H1 (cell line): ENCODE data around the gene GPA33. TPM values are rescaled to one million over a fixed set of nuclear protein-coding genes. Genes with fewer than 3 reads are reported as not detected.

Experiments
- CTCF ChIA-PET: fragments of 300-600 bp; sonication (Branson Sonifier 250); formaldehyde crosslinking; loops from one replicate; lab custom pipeline; 2021; ENCODE audit not compliant: partially characterized antibody; lab: Charles Lee
- POLR2A ChIA-PET: fragments of 300-600 bp; sonication (Branson Sonifier 250); formaldehyde crosslinking; loops from one replicate; lab custom pipeline; 2021; ENCODE audit warnings: inconsistent platforms; ENCODE audit not compliant: partially characterized antibody; lab: Charles Lee
- DNase-seq, 2 experiments: peaks; one replicate each; pipeline versions ENCODE4 v3.0.0 to v3.0.0-alpha.2; 2010 to 2022; ENCODE audit warnings: low spot score in 2 of 2, low read depth in 1 of 2, mixed read lengths in 1 of 2
- FAIRE-seq: peaks from 2 replicates; lab custom pipeline; 2011; peaks lifted over from hg19 to GRCh38; lab: Jason Lieb, UNC
- H2AFZ ChIP-seq: 2 replicates; pipeline ENCODE4 v1.8.1; 2012; ENCODE audit warnings: low read length, inconsistent platforms
- H2AK5ac ChIP-seq: 2 replicates; pipeline ENCODE4 v1.6.1; 2013; ENCODE audit warnings: low read depth, low read length
- H2BK120ac ChIP-seq: replicated peaks from 2 replicates; pipeline ENCODE3; 2013; ENCODE audit warnings: low read depth, low read length, inconsistent platforms
- H2BK12ac ChIP-seq: 2 replicates; pipeline ENCODE4 v1.6.1; 2013; ENCODE audit warnings: low read depth, low read length
- H2BK15ac ChIP-seq: 2 replicates; pipeline ENCODE4 v1.6.1; 2013; ENCODE audit warnings: low read length
- H2BK20ac ChIP-seq: 2 replicates; pipeline ENCODE4 v1.6.1; 2013; ENCODE audit warnings: low read length
- H2BK5ac ChIP-seq: 2 replicates; pipeline ENCODE4 v1.6.1; 2013; ENCODE audit warnings: low read depth, low read length
- H3K14ac ChIP-seq: 2 replicates; pipeline ENCODE4 v1.6.1; 2013; ENCODE audit warnings: inconsistent platforms; ENCODE audit not compliant: insufficient read length
- H3K18ac ChIP-seq: 2 replicates; pipeline ENCODE4 v1.6.1; 2013; ENCODE audit warnings: low read length; ENCODE audit errors: extremely low read depth
- H3K23ac ChIP-seq: 2 replicates; pipeline ENCODE4 v1.6.1; 2013; ENCODE audit warnings: inconsistent platforms; ENCODE audit not compliant: insufficient read length
- H3K23me2 ChIP-seq: 2 replicates; pipeline ENCODE4 v1.6.1; 2013; ENCODE audit warnings: low read depth, low read length
- H3K27ac ChIP-seq: 2 replicates; pipeline ENCODE4 v1.6.1; 2011; ENCODE audit warnings: low read depth, low read length, inconsistent platforms
- H3K27me3 ChIP-seq, 4 experiments: replicated peaks in 1 of 4; 1 replicate in 1 of 4; 2 replicates in 3 of 4; pipeline versions ENCODE4 v1.6.1 to v1.8.1; 2011 to 2013; ENCODE audit warnings: low read length in 3 of 4, mild to moderate bottlenecking in 3 of 4, inconsistent platforms in 2 of 4, mixed read lengths in 2 of 4, moderate library complexity in 1 of 4; ENCODE audit not compliant: control insufficient read depth in 3 of 4, insufficient read depth in 3 of 4; ENCODE audit errors: extremely low read depth in 1 of 4
- H3K36me3 ChIP-seq, 4 experiments: 2 replicates each; pipeline versions ENCODE4 v1.6.1 to v1.8.1; 2011 to 2013; ENCODE audit warnings: mild to moderate bottlenecking in 4 of 4, low read length in 3 of 4, moderate library complexity in 2 of 4, control low read depth in 1 of 4, inconsistent platforms in 1 of 4; ENCODE audit not compliant: insufficient read depth in 4 of 4, control insufficient read depth in 2 of 4
- H3K4ac ChIP-seq: replicated peaks from 2 replicates; pipeline ENCODE3; 2013; ENCODE audit warnings: low read length, low read depth, mixed read lengths, inconsistent platforms; ENCODE audit not compliant: insufficient read length
- H3K4me1 ChIP-seq, 4 experiments: replicated peaks in 1 of 4; 1 replicate in 1 of 4; 2 replicates in 3 of 4; pipeline versions ENCODE4 v1.6.1 to v1.8.1; 2011 to 2013; ENCODE audit warnings: low read length in 3 of 4, inconsistent platforms in 2 of 4, mixed read lengths in 1 of 4; ENCODE audit not compliant: insufficient read depth in 4 of 4, control insufficient read depth in 3 of 4
- H3K4me2 ChIP-seq, 2 experiments: 2 replicates each; pipeline versions ENCODE4 v1.6.1 to v1.8.1; 2011 to 2013; ENCODE audit warnings: low read depth in 2 of 2, low read length in 2 of 2, control low read depth in 1 of 2, inconsistent platforms in 1 of 2, mild to moderate bottlenecking in 1 of 2; ENCODE audit not compliant: insufficient read depth in 1 of 2
- H3K4me3 ChIP-seq, 4 experiments: fragments of 200-600, 300-600 bp in 1 of 4; sonication (generic), shearing (Covaris generic), sonication (Bioruptor Twin) in 1 of 4; 2 replicates each; pipeline versions ENCODE4 v1.5.1 to v1.8.1; 2011 to 2016; ENCODE audit warnings: low read length in 4 of 4, low read depth in 3 of 4, control low read depth in 2 of 4, inconsistent platforms in 2 of 4, mild to moderate bottlenecking in 2 of 4, mixed read lengths in 1 of 4, moderate library complexity in 1 of 4; ENCODE audit not compliant: insufficient read depth in 2 of 4; ENCODE audit errors: extremely low read depth in 1 of 4
- H3K56ac ChIP-seq: replicated peaks from 2 replicates; pipeline ENCODE3; 2013; ENCODE audit warnings: low read depth, mild to moderate bottlenecking, mixed read lengths, low read length, inconsistent platforms; ENCODE audit not compliant: insufficient read length
- H3K79me1 ChIP-seq: 2 replicates; pipeline ENCODE4 v1.6.1; 2013; ENCODE audit warnings: low read depth, low read length, control low read depth
- H3K79me2 ChIP-seq, 2 experiments: 2 replicates each; pipeline versions ENCODE4 v1.6.1 to v1.8.1; 2012 to 2013; ENCODE audit warnings: low read length in 2 of 2, mild to moderate bottlenecking in 2 of 2, inconsistent platforms in 1 of 2; ENCODE audit not compliant: insufficient read depth in 2 of 2, control insufficient read depth in 1 of 2
- H3K9ac ChIP-seq, 4 experiments: replicated peaks in 1 of 4; 1 replicate in 1 of 4; 2 replicates in 3 of 4; pipeline versions ENCODE4 v1.6.1 to v1.8.1; 2011 to 2013; ENCODE audit warnings: low read depth in 3 of 4, low read length in 3 of 4, control low read depth in 2 of 4, mild to moderate bottlenecking in 2 of 4, moderate library complexity in 2 of 4, inconsistent platforms in 1 of 4; ENCODE audit errors: extremely low read depth in 1 of 4
- H3K9me3 ChIP-seq, 2 experiments: 2 replicates each; pipeline versions ENCODE4 v1.6.1 to v1.8.1; 2012 to 2013; ENCODE audit warnings: mild to moderate bottlenecking in 2 of 2, moderate library complexity in 2 of 2, control low read depth in 1 of 2, inconsistent platforms in 1 of 2, low read depth in 1 of 2, low read length in 1 of 2, mixed read lengths in 1 of 2; ENCODE audit not compliant: insufficient read depth in 2 of 2
- H4K20me1 ChIP-seq, 2 experiments: replicated peaks in 1 of 2; 2 replicates each; pipeline versions ENCODE3 to v1.8.1; 2011 to 2013; ENCODE audit warnings: inconsistent platforms in 2 of 2, low read length in 2 of 2, mild to moderate bottlenecking in 1 of 2; ENCODE audit not compliant: insufficient read depth in 2 of 2, control insufficient read depth in 1 of 2
- H4K5ac ChIP-seq: 2 replicates; pipeline ENCODE4 v1.6.1; 2013; ENCODE audit warnings: low read length, low read depth, mixed read lengths, inconsistent platforms; ENCODE audit not compliant: insufficient read length
- H4K8ac ChIP-seq: 2 replicates; pipeline ENCODE4 v1.8.0; 2013; ENCODE audit warnings: mild to moderate bottlenecking, moderate library complexity, low read length, inconsistent platforms; ENCODE audit not compliant: insufficient read depth; ENCODE audit errors: extremely low read depth
- H4K91ac ChIP-seq: replicated peaks from 2 replicates; pipeline ENCODE3; 2013; ENCODE audit warnings: low read length, mixed read lengths, inconsistent platforms; ENCODE audit not compliant: insufficient read length
- ATF2 ChIP-seq: IDR thresholded peaks from 2 replicates; pipeline ENCODE4 v1.6.1; 2012; ENCODE audit warnings: low read length, inconsistent platforms
- CTCF ChIP-seq, 3 experiments: IDR thresholded peaks; 1 replicate in 2 of 3; 2 replicates in 1 of 3; pipeline versions ENCODE4 v1.5.1 to v1.6.1; 2011; ENCODE audit warnings: low read length in 3 of 3, mild to moderate bottlenecking in 3 of 3, inconsistent platforms in 2 of 3, low read depth in 1 of 3, moderate library complexity in 1 of 3; ENCODE audit not compliant: insufficient read depth in 1 of 3; ENCODE audit errors: control extremely low read depth in 1 of 3
- EP300 ChIP-seq, 2 experiments: IDR thresholded peaks; 1 replicate in 1 of 2; 2 replicates in 1 of 2; pipeline ENCODE4 v1.6.1; 2011 to 2012; ENCODE audit warnings: low read depth in 2 of 2, low read length in 2 of 2, mild to moderate bottlenecking in 2 of 2, borderline replicate concordance in 1 of 2, inconsistent platforms in 1 of 2, moderate library complexity in 1 of 2
- FOSL1 ChIP-seq: IDR thresholded peaks from 2 replicates; pipeline ENCODE4 v1.6.1; 2011; ENCODE audit warnings: mild to moderate bottlenecking, low read depth, low read length, moderate library complexity; ENCODE audit not compliant: insufficient read depth
- HDAC2 ChIP-seq, 2 experiments: fragments of 300-600 bp in 1 of 2; sonication (generic) in 1 of 2; IDR thresholded peaks; 2 replicates each; pipeline ENCODE4 v1.6.1; 2011 to 2012; ENCODE audit warnings: low read depth in 2 of 2, low read length in 2 of 2, mild to moderate bottlenecking in 2 of 2, moderate library complexity in 2 of 2, borderline replicate concordance in 1 of 2, inconsistent platforms in 1 of 2
- MAFK ChIP-seq: IDR thresholded peaks from 2 replicates; pipeline ENCODE4 v1.6.1; 2012; ENCODE audit warnings: low read depth, mild to moderate bottlenecking, improper control_type of control experiment, low read length
- RFX5 ChIP-seq: IDR thresholded peaks from 2 replicates; pipeline ENCODE4 v1.6.1; 2011; ENCODE audit warnings: low read depth, low read length, improper control_type of control experiment, borderline replicate concordance
- WGBS, 2 experiments: shearing (Covaris generic) in 1 of 2; methylation state at CpG; one replicate each; pipeline versions ENCODE4 v1.1.6 to v1.1.7; 2013 to 2015; ENCODE audit warnings: low lambda C conversion rate in 2 of 2, mixed read lengths in 2 of 2, inconsistent platforms in 1 of 2, low coverage in 1 of 2, missing lambda C conversion rate in 1 of 2; ENCODE audit not compliant: insufficient replicate concordance in 2 of 2, insufficient coverage in 1 of 2, insufficient read length in 1 of 2; ENCODE audit errors: extremely low coverage in 1 of 2, missing lambda C conversion rate in 1 of 2; 5-methylcytosine and 5-hydroxymethylcytosine counted together
- polyA plus RNA-seq, 7 experiments: library from polyadenylated mRNA; depleted of rRNA in 3 of 7; stranded (reverse) in 5 of 7; unstranded in 2 of 7; fragments of >200 nt in 5 of 7; fragments of 200-250 nt in 2 of 7; gene quantifications; 1 replicate in 5 of 7; 2 replicates in 1 of 7; 4 replicates in 1 of 7; pipeline versions ENCODE4 v1.2.1 to v1.2.3, GENCODE V29; 2011 to 2013; ENCODE audit warnings: missing spikeins in 2 of 7, mixed read lengths in 2 of 7
- total RNA-seq: library from RNA; stranded (reverse); fragmentation: NEBNext Ultra II Directional; extraction: Animal tissue kit (Norgen Biotek cat#: 25700); gene quantifications from 2 replicates; pipeline ENCODE4 v1.2.1, GENCODE V29; 2021

Gene GPA33
- total and polyA plus RNA-seq, 2 of the 8 experiments (the other 6 are each of a cell fraction or from before 2014, with no cell fraction given), result 0.19 to 0.67 TPM

GRCh38 chr1:167130829-167131510 is 40.8 kb upstream of the GPA33 start:
- H3K79me1 ChIP-seq, result no peaks in the 10 kb centered on the region
- no peak for TF ChIP-seq EP300 (IDR thresholded peaks at IDR 0.05; ENCODE audit: borderline replicate concordance in 1 of 2, low read depth in 2 of 2, low read length in 2 of 2)
- no peak for TF ChIP-seq MAFK
- no peak for TF ChIP-seq ATF2
- no peak for TF ChIP-seq FOSL1
- TF ChIP-seq RFX5, result no peak
- no peak for TF ChIP-seq HDAC2 (IDR thresholded peaks at IDR 0.05; ENCODE audit: borderline replicate concordance in 1 of 2, low read depth in 2 of 2, low read length in 2 of 2)
- TF ChIP-seq CTCF (IDR thresholded peaks at IDR 0.05; ENCODE audit: control extremely low read depth in 1 of 3, insufficient read depth in 1 of 3, low read depth in 1 of 3, low read length in 3 of 3), result no peak

More at GRCh38 chr1:167130829-167131510, 40.8 kb upstream of the GPA33 start:
- WGBS, 2 experiments, result 89% methylated on average over 4 of the region's 4 CpGs; no CpG with 5 or more reads in 1 of the 2 experiments
- no peak overlapping the region for H3K18ac ChIP-seq
- no peak for FAIRE-seq
- no peak overlapping the region for H4K5ac ChIP-seq
- H2BK5ac ChIP-seq, result no peak overlapping the region
- H3K4me3 ChIP-seq, result no peak overlapping the region
- no peak overlapping the region for H3K9ac ChIP-seq
- no peak overlapping the region for H2AK5ac ChIP-seq
- no peak overlapping the region for H2AFZ ChIP-seq
- H3K23ac ChIP-seq, result no peak overlapping the region
- no peak overlapping the region for H2BK120ac ChIP-seq
- H3K4me1 ChIP-seq, result peaks cover under 1 to 2% (median 1%) of the 10 kb centered on the region in 4 experiments; a peak in 5 of 7 replicates
- H3K23me2 ChIP-seq, result no peaks in the 10 kb centered on the region
- POLR2A ChIA-PET, result interaction anchor here (0.8 to 1.3 kb wide), 2 partner anchors 41 to 89 kb away, joined by 3 to 4 read pairs; partner anchors contain the start of genes GPA33 and POU2F1
- no peak overlapping the region for H4K8ac ChIP-seq
- no peak overlapping the region for H4K91ac ChIP-seq
- no peaks in the 10 kb centered on the region for H3K36me3 ChIP-seq
- no peaks in the 10 kb centered on the region for H4K20me1 ChIP-seq
- no peaks in the 10 kb centered on the region for H3K79me2 ChIP-seq
- H3K4ac ChIP-seq, result no peak overlapping the region
- H3K4me2 ChIP-seq, result no peak overlapping the region
- no peak overlapping the region for H2BK20ac ChIP-seq
- no peak overlapping the region for H2BK12ac ChIP-seq
- H3K9me3 ChIP-seq, result no peaks in the 10 kb centered on the region
- H3K27me3 ChIP-seq, result no peaks in the 10 kb centered on the region
- DNase-seq, result no peak
- no peak overlapping the region for H2BK15ac ChIP-seq
- no peak overlapping the region for H3K14ac ChIP-seq
- H3K27ac ChIP-seq, result no peak overlapping the region
- no peak overlapping the region for H3K56ac ChIP-seq
- CTCF ChIA-PET, result interaction anchor here (0.6 to 1.2 kb wide), 8 partner anchors 38 to 939 kb away, joined by 3 to 5 read pairs (median 3); no protein-coding TSS in a partner anchor
